GM13976 (cell line): ENCODE measurements around the gene EPHA2.

Experiments
- DNase-seq: peaks from one replicate; pipeline ENCODE4 v3.0.0; 2012; ENCODE audit warnings: low spot score
- CTCF ChIP-seq: IDR thresholded peaks from 2 replicates; pipeline ENCODE4 v1.5.1; 2012; ENCODE audit warnings: borderline replicate concordance, mild to moderate bottlenecking; ENCODE audit not compliant: insufficient read depth; ENCODE audit errors: extremely low read depth, missing control alignments, control extremely low read depth
- in situ Hi-C: fragments of 300-500 bp; cut with MboI; formaldehyde crosslinking; loops from one replicate; pipeline ENCODE4 v1.12.0; 2022; ENCODE audit warnings: low sequenced_read_pairs, mixed read lengths, inconsistent platforms; ENCODE audit not compliant: unreplicated experiment

The EPHA2 gene

GRCh38 chr1:16133007-16133961 is 22.6 kb downstream of the EPHA2 start:
- TF ChIP-seq CTCF: no peak
- DNase-seq: no peak
- in situ Hi-C loops: no loop called here

GRCh38 chr1:16132325-16132785 is 23.5 kb downstream of the EPHA2 start:
- in situ Hi-C loops: no loop called here
- TF ChIP-seq CTCF: no peak
- DNase-seq: no peak

- no peak for TF ChIP-seq CTCF
- DNase-seq: no peak
- in situ Hi-C loops: no loop called here
Observed at GRCh38 chr1:16131636-16132324, 24.1 kb downstream of the EPHA2 start.

GRCh38 chr1:16130827-16131226 is 25.0 kb downstream of the EPHA2 start:
- DNase-seq: no peak
- in situ Hi-C loops: no loop called here
- no peak for TF ChIP-seq CTCF

GRCh38 chr1:16129921-16130543 is 25.8 kb downstream of the EPHA2 start:
- TF ChIP-seq CTCF: no peak
- DNase-seq: no peak
- in situ Hi-C loops: no loop called here

GRCh38 chr1:16129316-16129715 is 26.6 kb downstream of the EPHA2 start:
- TF ChIP-seq CTCF: no peak

More at GRCh38 chr1:16129316-16129715, 26.6 kb downstream of the EPHA2 start:
- no peak for DNase-seq
- in situ Hi-C loops: no loop called here
